ENCODE data around the gene CTSA. TPM values are rescaled to one million over a fixed set of nuclear protein-coding genes. Genes with fewer than 3 reads are reported as not detected.

CTSA gene
- total RNA-seq, 3 donors from 2014 or later (not counting 1 experiment from before 2014, with no cell fraction given): 72.8 to 108 (median 86.8) TPM

GRCh38 chr20:45947110-45947866 is 56.2 kb downstream of the CTSA start:
- H3K36me3 Mint-ChIP-seq: peaks cover 8% of the 10 kb centered on the region

GRCh38 chr20:45948261-45948733 is 57.2 kb downstream of the CTSA start:
- no peaks in the 10 kb centered on the region for H3K9me3 Mint-ChIP-seq
- peak overlapping the region; percentile 22 for H3K27ac ChIP-seq (ENCODE audit: low read length)
- no peaks in the 10 kb centered on the region for H3K27me3 Mint-ChIP-seq (ENCODE audit: low read depth in 2 of 2)
- H3K36me3 Mint-ChIP-seq: peaks cover 8% of the 10 kb centered on the region
- peaks cover 36 to 61% of the 10 kb centered on the region in 2 donors for H3K4me1 Mint-ChIP-seq
- peak overlapping the region; percentile 11 to 97 for H3K27ac Mint-ChIP-seq
- no peak overlapping the region for H3K4me3 Mint-ChIP-seq
- intact Hi-C loops (cut with micrococcal nuclease): no loop called here
- ATAC-seq (no peak), DNase-seq (no peak)
- no peaks in the 10 kb centered on the region for H3K9me3 ChIP-seq (ENCODE audit: control insufficient read depth, insufficient read depth, low read length)
- no peaks in the 10 kb centered on the region for H3K27me3 ChIP-seq (ENCODE audit: control insufficient read depth, insufficient read depth, low read length)
- H3K4me1 ChIP-seq (ENCODE audit: control insufficient read depth, insufficient read depth, low read length): peaks cover 49% of the 10 kb centered on the region
- WGBS (ENCODE audit: insufficient coverage): 70% methylated on average over 7 of the region's 7 CpGs
- no peak overlapping the region for H3K4me3 ChIP-seq (ENCODE audit: low read length)
- no peak for TF ChIP-seq CTCF (IDR thresholded peaks at IDR 0.05)
- H3K36me3 ChIP-seq (ENCODE audit: control insufficient read depth, insufficient read depth, low read length): peaks cover 94% of the 10 kb centered on the region

More at GRCh38 chr20:45947110-45947866, 56.2 kb downstream of the CTSA start:
- Mint-ChIP-seq H3K4me3 (no peak overlapping the region), H3K27me3 (ENCODE audit: low read depth in 2 of 2) (no peaks in the 10 kb centered on the region), H3K27ac (peak overlapping the region; percentile 90 to 97), H3K4me1 (peaks cover 36 to 62% of the 10 kb centered on the region in 2 donors), H3K9me3 (no peaks in the 10 kb centered on the region)
- TF ChIP-seq CTCF (IDR thresholded peaks at IDR 0.05): no peak
- Histone ChIP-seq H3K27ac (ENCODE audit: low read length) (peak overlapping the region; percentile 87), H3K4me3 (ENCODE audit: low read length) (no peak overlapping the region), H3K4me1 (ENCODE audit: control insufficient read depth, insufficient read depth, low read length) (peaks cover 53% of the 10 kb centered on the region), H3K27me3 (ENCODE audit: control insufficient read depth, insufficient read depth, low read length) (no peaks in the 10 kb centered on the region), H3K36me3 (ENCODE audit: control insufficient read depth, insufficient read depth, low read length) (peaks cover 93% of the 10 kb centered on the region), H3K9me3 (ENCODE audit: control insufficient read depth, insufficient read depth, low read length) (no peaks in the 10 kb centered on the region)
- 92% methylated on average over 29 of the region's 29 CpGs for WGBS (ENCODE audit: insufficient coverage)
- DNase-seq (peak in 1 of 2 donors; percentile 25), ATAC-seq (no peak)
- intact Hi-C loops (cut with micrococcal nuclease): no loop called here

Other genes with a start within 250 kb of the CTSA start
- gene WFDC11, start 221.1 kb upstream of the CTSA start, total RNA-seq: not detected
- gene WFDC13, start 189.3 kb upstream of the CTSA start, total RNA-seq: not detected
- gene WFDC10B, start 186.3 kb upstream of the CTSA start, total RNA-seq: not detected
- not detected for gene SPINT4, start 169.0 kb upstream of the CTSA start, total RNA-seq
- not detected for gene WFDC3, start 99.5 kb upstream of the CTSA start, total RNA-seq
- 10 to 100 TPM; 11.3 to 15.5 (median 13.9) TPM for gene DNTTIP1, start 99.4 kb upstream of the CTSA start, total RNA-seq
- 1 to 10 TPM in 1 of 3 donors, under 1 TPM in 1, not detected in 1; 0.54 to 3.2 TPM for gene UBE2C, start 78.7 kb upstream of the CTSA start, total RNA-seq
- gene TNNC2, start 64.0 kb upstream of the CTSA start, total RNA-seq: 1 to 10 TPM in 1 of 3 donors, under 1 TPM in 1, not detected in 1; 0.93 to 1.5 TPM
- gene SNX21, start 57.5 kb upstream of the CTSA start, total RNA-seq: 1 to 10 TPM in 2 of 3 donors, under 1 TPM in 1; 0.99 to 1.7 (median 1.2) TPM
- gene ACOT8, start 33.9 kb upstream of the CTSA start, total RNA-seq: 10 to 100 TPM; 30.5 to 35.4 (median 31.7) TPM
- 1 to 10 TPM; 1.4 to 2.3 (median 1.5) TPM for gene ZSWIM3, start 33.7 kb upstream of the CTSA start, total RNA-seq
- gene ZSWIM1, start 10.1 kb upstream of the CTSA start, total RNA-seq: 1 to 10 TPM in 1 of 3 donors, under 1 TPM in 2; 0.59 to 2.4 (median 0.89) TPM
- 1 to 10 TPM in 1 of 3 donors, not detected in 2; 1.2 TPM for gene SPATA25, start 3.7 kb upstream of the CTSA start, total RNA-seq
- 1 to 10 TPM in 2 of 3 donors, under 1 TPM in 1; 0.89 to 1.4 (median 1.4) TPM for gene NEURL2, start 127 bp upstream of the CTSA start, total RNA-seq
- 1 to 10 TPM in 2 of 3 donors, under 1 TPM in 1; 0.63 to 3.5 (median 3.2) TPM for gene PLTP, start 20.8 kb downstream of the CTSA start, total RNA-seq
- gene PCIF1, start 43.3 kb downstream of the CTSA start, total RNA-seq: 10 to 100 TPM; 72.0 to 85.1 (median 73.3) TPM
- 100 to 1,000 TPM; 101 to 119 (median 102) TPM for gene ZNF335, start 80.9 kb downstream of the CTSA start, total RNA-seq
- 1 to 10 TPM; 2.0 to 2.8 (median 2.8) TPM for gene MMP9, start 117.6 kb downstream of the CTSA start, total RNA-seq
- gene SLC12A5, start 137.9 kb downstream of the CTSA start, total RNA-seq: under 1 TPM in 1 of 3 donors, not detected in 2; 0.85 TPM
- 10 to 100 TPM in 2 of 3 donors, 1 to 10 TPM in 1; 8.8 to 18.4 (median 18.0) TPM for gene NCOA5, start 198.6 kb downstream of the CTSA start, total RNA-seq
- 1 to 10 TPM; 7.1 to 9.1 (median 7.2) TPM for gene CD40, start 227.0 kb downstream of the CTSA start, total RNA-seq